GM13976 (cell line): ENCODE data around the gene CLSTN3.
A peak's percentile ranks its signal among the peaks of the same experiment; 100 is the strongest.

Experiments
- DNase-seq: peaks from one replicate; pipeline ENCODE4 v3.0.0; 2012; ENCODE audit warnings: low spot score
- in situ Hi-C: fragments of 300-500 bp; cut with MboI; formaldehyde crosslinking; loops from one replicate; pipeline ENCODE4 v1.12.0; 2022; ENCODE audit warnings: low sequenced_read_pairs, mixed read lengths, inconsistent platforms; ENCODE audit not compliant: unreplicated experiment
- TF ChIP-seq, protein P1 (sequence below): IDR thresholded peaks from 2 replicates; pipeline ENCODE4 v1.5.1; 2012; ENCODE audit warnings: borderline replicate concordance, mild to moderate bottlenecking; ENCODE audit not compliant: insufficient read depth; ENCODE audit errors: extremely low read depth, missing control alignments, control extremely low read depth

The CLSTN3 gene

DNA sequence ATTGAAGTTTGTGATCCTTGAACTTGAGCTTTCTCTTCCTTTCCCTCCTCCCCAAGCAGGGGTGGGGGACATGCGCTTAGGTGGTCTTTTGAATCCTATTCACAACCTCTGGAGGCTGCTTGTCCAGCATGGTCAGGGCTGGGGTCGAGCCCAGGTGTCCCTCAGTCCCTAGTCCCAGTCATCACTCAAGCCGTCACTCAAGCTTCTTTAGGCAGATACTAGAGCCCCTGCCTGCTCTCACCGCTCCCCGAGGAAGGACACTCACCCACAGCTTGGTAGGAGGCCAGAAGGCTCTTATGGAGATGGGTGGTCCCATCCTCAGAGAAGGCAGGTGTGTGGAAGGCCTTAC lies 20.6 kb upstream of the CLSTN3 start:
- TF ChIP-seq, protein P1, sequence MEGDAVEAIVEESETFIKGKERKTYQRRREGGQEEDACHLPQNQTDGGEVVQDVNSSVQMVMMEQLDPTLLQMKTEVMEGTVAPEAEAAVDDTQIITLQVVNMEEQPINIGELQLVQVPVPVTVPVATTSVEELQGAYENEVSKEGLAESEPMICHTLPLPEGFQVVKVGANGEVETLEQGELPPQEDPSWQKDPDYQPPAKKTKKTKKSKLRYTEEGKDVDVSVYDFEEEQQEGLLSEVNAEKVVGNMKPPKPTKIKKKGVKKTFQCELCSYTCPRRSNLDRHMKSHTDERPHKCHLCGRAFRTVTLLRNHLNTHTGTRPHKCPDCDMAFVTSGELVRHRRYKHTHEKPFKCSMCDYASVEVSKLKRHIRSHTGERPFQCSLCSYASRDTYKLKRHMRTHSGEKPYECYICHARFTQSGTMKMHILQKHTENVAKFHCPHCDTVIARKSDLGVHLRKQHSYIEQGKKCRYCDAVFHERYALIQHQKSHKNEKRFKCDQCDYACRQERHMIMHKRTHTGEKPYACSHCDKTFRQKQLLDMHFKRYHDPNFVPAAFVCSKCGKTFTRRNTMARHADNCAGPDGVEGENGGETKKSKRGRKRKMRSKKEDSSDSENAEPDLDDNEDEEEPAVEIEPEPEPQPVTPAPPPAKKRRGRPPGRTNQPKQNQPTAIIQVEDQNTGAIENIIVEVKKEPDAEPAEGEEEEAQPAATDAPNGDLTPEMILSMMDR = no peak
- DNase-seq = no peak
- in situ Hi-C loops = loop anchor here (25.0 kb wide), 1 partner anchor 172 kb away; the partner anchor contains the start of genes ATN1, C12orf57 and RNU7-1

DNA sequence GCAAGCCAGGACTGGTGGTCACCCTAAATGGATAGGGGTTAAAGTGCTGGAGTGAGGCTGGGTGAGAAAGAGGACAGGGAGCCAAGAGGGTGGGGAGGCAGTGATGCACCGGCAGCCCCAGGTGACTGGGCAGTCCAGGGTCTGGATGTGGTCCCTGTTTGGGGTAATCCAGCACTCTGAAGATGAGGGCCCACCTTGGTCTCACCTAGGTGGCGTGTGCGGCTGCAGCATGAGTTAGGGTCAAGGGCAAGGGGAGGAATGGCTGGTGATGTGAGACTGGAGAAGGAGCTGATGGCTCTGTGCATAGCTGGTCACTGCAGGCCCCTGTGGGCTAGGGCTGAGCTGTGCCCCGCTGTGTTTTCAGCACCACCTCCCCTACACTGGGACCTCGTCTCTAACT lies 19.5 kb upstream of the CLSTN3 start:
- TF ChIP-seq, protein P1 = no peak
- no peak for DNase-seq
- in situ Hi-C loops = loop anchor here (25.0 kb wide), 1 partner anchor 173 kb away; the partner anchor contains the start of genes ATN1, C12orf57 and RNU7-1

- DNase-seq = no peak
- in situ Hi-C loops = loop anchor here (25.0 kb wide), 1 partner anchor 175 kb away; the partner anchor contains the start of genes ATN1, C12orf57 and RNU7-1
- TF ChIP-seq, protein P1 = no peak
These were observed 18.1 kb upstream of the CLSTN3 start for GRCh38 chr12:7112041-7112440.

DNA sequence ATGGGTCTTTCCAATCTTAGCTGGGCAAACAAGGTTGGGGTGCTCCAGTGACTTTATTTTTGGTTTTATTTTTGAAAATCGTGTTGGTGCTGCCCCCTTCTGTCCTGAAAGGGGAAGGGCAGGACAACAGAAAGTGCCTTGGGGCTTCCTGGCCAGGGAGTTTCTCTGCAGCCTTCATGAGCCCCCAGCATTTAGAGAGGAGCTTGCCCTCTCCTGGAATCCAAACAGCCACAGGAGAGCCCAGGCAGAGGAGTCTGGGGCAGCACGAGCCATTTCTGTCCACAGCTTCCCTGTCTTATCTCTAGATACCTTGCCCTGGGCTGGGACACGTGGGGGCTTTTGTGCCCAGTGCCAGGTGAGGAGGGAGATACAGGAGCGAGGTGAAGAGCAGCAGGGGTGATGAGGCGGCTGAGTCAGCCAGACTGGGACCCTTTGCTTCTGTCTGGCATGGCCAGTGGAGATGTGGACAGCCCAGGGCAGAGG lies 16.7 kb upstream of the CLSTN3 start:
- in situ Hi-C loops = loop anchor here (25.0 kb wide), 1 partner anchor 176 kb away; the partner anchor contains the start of genes ATN1, C12orf57 and RNU7-1
- peak; percentile 77 for DNase-seq
- TF ChIP-seq, protein P1 = peak; percentile 83

GRCh38 chr12:7114008-7114407 lies 16.2 kb upstream of the CLSTN3 start:
- TF ChIP-seq, protein P1 = no peak
- in situ Hi-C loops = loop anchor here (25.0 kb wide), 1 partner anchor 177 kb away; the partner anchor contains the start of genes ATN1, C12orf57 and RNU7-1
- no peak for DNase-seq

- in situ Hi-C loops = loop anchor here (25.0 kb wide), 1 partner anchor 178 kb away; the partner anchor contains the start of genes ATN1, C12orf57 and RNU7-1
- TF ChIP-seq, protein P1 = no peak
- no peak for DNase-seq
These were observed 15.3 kb upstream of the CLSTN3 start for GRCh38 chr12:7114851-7115250.
